GM12892 (cell line): ENCODE measurements around the gene XYLT1.

ENCODE experiments used
- POLR2A ChIP-seq: IDR thresholded peaks from 2 replicates; pipeline ENCODE4 v1.6.1; 2011; ENCODE audit warnings: low read depth, low read length, control low read depth
- POLR2AphosphoS5 ChIP-seq: IDR thresholded peaks from 2 replicates; pipeline ENCODE4 v1.6.1; 2011; ENCODE audit warnings: low read depth, low read length, control low read depth

DNA sequence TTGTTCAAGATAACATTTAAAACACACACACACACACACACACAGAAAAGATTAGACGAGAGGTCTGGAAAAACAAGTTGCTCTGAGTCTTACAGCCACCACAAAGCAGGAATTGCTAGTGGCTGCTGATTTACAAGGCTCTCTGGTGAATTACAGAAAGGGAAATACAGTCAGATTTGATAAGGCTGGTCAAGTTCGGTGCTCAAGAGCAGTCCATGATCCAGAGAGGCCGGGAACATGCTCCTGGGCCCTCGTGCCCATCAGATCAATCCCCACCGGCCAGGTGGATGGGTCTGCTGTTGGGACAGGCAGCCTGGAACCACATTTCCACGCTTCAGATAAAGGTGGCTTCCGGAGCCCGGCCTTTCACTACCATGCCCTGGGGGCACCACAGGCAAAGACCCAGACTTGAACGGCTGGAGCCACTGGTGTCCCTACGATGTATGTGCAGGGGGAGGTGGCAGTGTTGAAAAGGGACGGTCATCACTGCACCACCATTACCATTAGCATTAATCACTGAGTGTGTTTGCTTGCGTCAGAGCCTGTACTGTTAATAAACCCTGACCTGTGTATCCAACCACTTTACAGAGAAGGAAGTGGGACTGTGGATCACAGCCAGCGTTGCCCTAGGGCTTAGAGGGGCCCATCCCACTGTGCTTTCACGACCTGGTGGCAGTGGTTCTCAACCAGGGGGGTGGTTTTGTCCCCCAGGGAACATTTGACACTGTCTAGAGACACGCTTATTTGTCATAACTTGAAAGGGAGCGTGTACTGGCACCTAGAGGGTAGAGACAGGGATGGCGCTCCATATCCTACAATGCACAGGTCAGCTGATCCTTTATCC is 95.1 kb downstream of the XYLT1 start:
- TF ChIP-seq POLR2AphosphoS5 (no peak), POLR2A (no peak)
